ENCODE measurements around the gene KCNAB2. TPM values are rescaled to one million over a fixed set of nuclear protein-coding genes. Genes with fewer than 3 reads are reported as not detected.

Gene KCNAB2
- total RNA-seq, 4 donors from 2014 or later: 5.4 to 26.4 (median 10.1) TPM

GRCh38 chr1:6082430-6082971 is 36.8 kb downstream of the KCNAB2 start:
- no peak for DNase-seq
- no peaks in the 10 kb centered on the region for H3K9me3 ChIP-seq
- H3K36me3 ChIP-seq: no peaks in the 10 kb centered on the region
- TF ChIP-seq CTCF (IDR thresholded peaks at IDR 0.05) (peak in 1 of 6 experiments; percentile 26), POLR2A (IDR thresholded peaks at IDR 0.05) (no peak)
- H3K27ac ChIP-seq: no peak overlapping the region
- H3K4me3 ChIP-seq: no peak overlapping the region
- no peaks in the 10 kb centered on the region for H3K4me1 ChIP-seq
- no peaks in the 10 kb centered on the region for H3K27me3 ChIP-seq

GRCh38 chr1:6083385-6083784 is 37.7 kb downstream of the KCNAB2 start:
- Histone ChIP-seq H3K27me3 (no peaks in the 10 kb centered on the region), H3K4me3 (no peak overlapping the region), H3K4me1 (no peaks in the 10 kb centered on the region), H3K36me3 (no peaks in the 10 kb centered on the region), H3K9me3 (no peaks in the 10 kb centered on the region), H3K27ac (peak overlapping the region in 1 of 4 donors; percentile 31)
- no peak for TF ChIP-seq POLR2A (IDR thresholded peaks at IDR 0.05)
- no peak for TF ChIP-seq CTCF (IDR thresholded peaks at IDR 0.05)
- DNase-seq: no peak

- peak overlapping the region in 1 of 4 donors; percentile 31 for H3K27ac ChIP-seq
- DNase-seq: no peak
- TF ChIP-seq CTCF (IDR thresholded peaks at IDR 0.05) (no peak), POLR2A (IDR thresholded peaks at IDR 0.05) (no peak)
- H3K36me3 ChIP-seq: no peaks in the 10 kb centered on the region
- H3K27me3 ChIP-seq: no peaks in the 10 kb centered on the region
- no peak overlapping the region for H3K4me3 ChIP-seq
- no peaks in the 10 kb centered on the region for H3K9me3 ChIP-seq
- no peaks in the 10 kb centered on the region for H3K4me1 ChIP-seq
Observed at GRCh38 chr1:6083801-6084446, 38.2 kb downstream of the KCNAB2 start.

GRCh38 chr1:6084781-6085495 is 39.2 kb downstream of the KCNAB2 start:
- Histone ChIP-seq H3K27me3 (no peaks in the 10 kb centered on the region), H3K4me1 (no peaks in the 10 kb centered on the region), H3K27ac (no peak overlapping the region), H3K4me3 (no peak overlapping the region), H3K36me3 (no peaks in the 10 kb centered on the region), H3K9me3 (no peaks in the 10 kb centered on the region)
- DNase-seq: no peak
- TF ChIP-seq POLR2A (IDR thresholded peaks at IDR 0.05) (no peak), CTCF (IDR thresholded peaks at IDR 0.05) (no peak)

- no peaks in the 10 kb centered on the region for H3K36me3 ChIP-seq
- no peaks in the 10 kb centered on the region for H3K27me3 ChIP-seq
- H3K27ac ChIP-seq: no peak overlapping the region
- no peaks in the 10 kb centered on the region for H3K9me3 ChIP-seq
- TF ChIP-seq CTCF (IDR thresholded peaks at IDR 0.05) (no peak), POLR2A (IDR thresholded peaks at IDR 0.05) (no peak)
- no peak overlapping the region for H3K4me3 ChIP-seq
- DNase-seq: no peak
- no peaks in the 10 kb centered on the region for H3K4me1 ChIP-seq
Observed at GRCh38 chr1:6085666-6086065, 40.0 kb downstream of the KCNAB2 start.

Measured in Peyer's patch (tissue), 4 donors.